ENCODE results near the gene SENP5. TPM values are rescaled to one million over a fixed set of nuclear protein-coding genes. Genes with fewer than 3 reads are reported as not detected.

The SENP5 gene
- total and polyA plus RNA-seq, 9 of the 15 experiments (the other 6 are each of a cell fraction or from before 2014, with no cell fraction given) = 18.3 to 59.7 (median 35.8) TPM

DNA sequence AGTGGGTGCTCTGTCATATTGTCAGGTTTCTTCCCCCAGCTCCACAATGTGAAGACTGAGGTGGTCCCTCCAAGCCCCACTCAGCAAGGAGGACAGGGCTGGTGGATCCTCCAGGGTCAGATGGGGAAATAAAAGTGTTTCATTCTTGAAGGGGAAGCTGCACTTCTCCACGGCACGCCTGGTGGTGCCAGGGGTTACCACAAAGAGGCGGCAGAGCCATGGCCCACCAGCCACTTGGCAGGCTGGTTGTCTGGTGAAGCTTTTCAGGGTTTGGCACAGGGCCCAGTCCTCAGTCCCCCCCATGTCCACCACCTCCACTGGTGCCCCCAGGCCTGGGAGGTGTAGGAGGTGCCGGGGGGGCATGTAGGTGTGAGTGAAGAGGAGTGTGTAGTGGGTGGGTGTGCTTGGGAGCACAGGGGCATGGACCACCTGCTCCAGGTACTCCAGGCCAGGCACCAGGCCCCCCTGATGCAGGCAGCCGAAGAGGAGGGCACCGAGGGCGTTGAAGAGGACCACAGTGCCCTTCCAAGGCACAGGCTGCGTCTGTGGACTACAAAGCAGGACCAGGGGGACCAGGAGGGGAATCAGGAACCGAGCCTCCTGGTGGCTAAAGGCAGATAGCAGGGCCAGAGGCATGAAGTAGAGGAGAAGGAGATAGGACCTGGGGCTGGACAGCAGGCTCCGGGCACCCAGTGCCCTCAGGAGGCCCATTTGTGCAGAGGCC is 79.6 kb downstream of the SENP5 start:
- TF ChIP-seq POLR2AphosphoS5 (IDR thresholded peaks at IDR 0.05; ENCODE audit: control insufficient read depth, insufficient read depth, low read depth, low read length) = no peak
- TF ChIP-seq NFIC (IDR thresholded peaks at IDR 0.05) = peak; percentile 49
- no peak for TF ChIP-seq HSF4 (CRISPR knock-in tag; IDR thresholded peaks at IDR 0.05; ENCODE audit: borderline replicate concordance)
- TF ChIP-seq ESRRA (IDR thresholded peaks at IDR 0.05; ENCODE audit: borderline replicate concordance, low read depth) = no peak
- TF ChIP-seq, protein P1, sequence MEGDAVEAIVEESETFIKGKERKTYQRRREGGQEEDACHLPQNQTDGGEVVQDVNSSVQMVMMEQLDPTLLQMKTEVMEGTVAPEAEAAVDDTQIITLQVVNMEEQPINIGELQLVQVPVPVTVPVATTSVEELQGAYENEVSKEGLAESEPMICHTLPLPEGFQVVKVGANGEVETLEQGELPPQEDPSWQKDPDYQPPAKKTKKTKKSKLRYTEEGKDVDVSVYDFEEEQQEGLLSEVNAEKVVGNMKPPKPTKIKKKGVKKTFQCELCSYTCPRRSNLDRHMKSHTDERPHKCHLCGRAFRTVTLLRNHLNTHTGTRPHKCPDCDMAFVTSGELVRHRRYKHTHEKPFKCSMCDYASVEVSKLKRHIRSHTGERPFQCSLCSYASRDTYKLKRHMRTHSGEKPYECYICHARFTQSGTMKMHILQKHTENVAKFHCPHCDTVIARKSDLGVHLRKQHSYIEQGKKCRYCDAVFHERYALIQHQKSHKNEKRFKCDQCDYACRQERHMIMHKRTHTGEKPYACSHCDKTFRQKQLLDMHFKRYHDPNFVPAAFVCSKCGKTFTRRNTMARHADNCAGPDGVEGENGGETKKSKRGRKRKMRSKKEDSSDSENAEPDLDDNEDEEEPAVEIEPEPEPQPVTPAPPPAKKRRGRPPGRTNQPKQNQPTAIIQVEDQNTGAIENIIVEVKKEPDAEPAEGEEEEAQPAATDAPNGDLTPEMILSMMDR (IDR thresholded peaks at IDR 0.05 in 2 of 3, conservative IDR thresholded peaks at IDR 0.05 in 1 of 3; ENCODE audit: insufficient read depth in 2 of 3, low read depth in 1 of 3, low read length in 3 of 3) = peak; percentile 20 to 31 (median 26); a peak in 2 of 6 replicates
- H3K27me3 ChIP-seq (ENCODE audit: control insufficient read depth in 2 of 2, insufficient read depth in 2 of 2, low read length in 2 of 2) = no peaks in the 10 kb centered on the region
- H3K79me2 ChIP-seq (ENCODE audit: control insufficient read depth, insufficient read depth, low read length) = peaks cover 27% of the 10 kb centered on the region
- no peaks in the 10 kb centered on the region for H3K9me1 ChIP-seq (ENCODE audit: control insufficient read depth, insufficient read depth, low read length)
- intact Hi-C loops (cut with micrococcal nuclease) (loop anchor here (10.0 kb wide), 2 partner anchors 232 to 422 kb away; partner anchors contain the start of genes CEP19 and PIGX), in situ Hi-C loops (cut with MboI) (no loop called here)
- peaks cover 2 to 24% of the 10 kb centered on the region in 2 experiments; a peak in 4 of 5 replicates for H3K4me1 ChIP-seq (replicated peaks in 1 of 2; ENCODE audit: control insufficient read depth in 2 of 2, insufficient read depth in 2 of 2, low read length in 2 of 2)
- H3K36me3 ChIP-seq (ENCODE audit: control insufficient read depth, insufficient read depth, low read length) = peaks cover 15% of the 10 kb centered on the region; the same call in 1 of the 3 replicates
- ChIA-PET POLR2A (interaction anchor here (0.6 to 1.2 kb wide), 2 partner anchors 13 to 24 kb away, joined by 3 to 4 read pairs; no protein-coding TSS in a partner anchor), CTCF (ENCODE audit: low intra/inter-chr PET ratio) (no interaction called here)
- no peak overlapping the region for H3K27ac ChIP-seq (ENCODE audit: extremely low read depth, low read depth, low read length)
- H4K20me1 ChIP-seq (replicated peaks; ENCODE audit: control insufficient read depth, insufficient read depth, low read length) = no peaks in the 10 kb centered on the region
- peak overlapping the region in 1 of 2 experiments; percentile 28; a peak in 1 of 4 replicates for H3K9ac ChIP-seq (ENCODE audit: insufficient read depth in 1 of 2, low read depth in 2 of 2, low read length in 2 of 2)
- no peak overlapping the region for H2AFZ ChIP-seq (ENCODE audit: low read depth, low read length)
- no peak overlapping the region for H3K4me3 ChIP-seq
- no peaks in the 10 kb centered on the region for H3K9me3 ChIP-seq (replicated peaks; ENCODE audit: control insufficient read depth, insufficient read depth, low read depth, low read length)
- no peak overlapping the region for H3K4me2 ChIP-seq (ENCODE audit: insufficient read depth, low read length)
- peak in 1 of 4 experiments; percentile 27 for DNase-seq (ENCODE audit: extremely low read depth in 1 of 4, low spot score in 3 of 4)
- peak; percentile 34; the same call in 2 of the 3 replicates for ATAC-seq
- 80% methylated on average over 10 of the region's 10 CpGs for WGBS (ENCODE audit: insufficient coverage, low coverage, missing lambda C conversion rate)
- no peak for FAIRE-seq
- no TSS peak for BruUV-seq (replicated peaks)

Measured in K562 (cell line).